HG02973 (cell line): ENCODE data around the gene BCDIN3D.
"Not testable (repeated sequence)": the region's sequence is repeated elsewhere in the genome, so short reads cannot be mapped to it uniquely, and the experiment has no call there.

Source experiments
- ATAC-seq: cut with Tn5 transposase; IDR thresholded peaks from one replicate; pipeline ENCODE4 v1.9.1; 2021; ENCODE audit warnings: moderate library complexity; ENCODE audit not compliant: unreplicated experiment

The BCDIN3D gene

GRCh38 chr12:49863946-49864797, 21.3 kb upstream of the BCDIN3D start:
- ATAC-seq: no peak

- not testable (repeated sequence) for ATAC-seq
Observed at GRCh38 chr12:49860921-49861320, 18.0 kb upstream of the BCDIN3D start.

GRCh38 chr12:49855890-49856289, 13.0 kb upstream of the BCDIN3D start:
- not testable (repeated sequence) for ATAC-seq

DNA sequence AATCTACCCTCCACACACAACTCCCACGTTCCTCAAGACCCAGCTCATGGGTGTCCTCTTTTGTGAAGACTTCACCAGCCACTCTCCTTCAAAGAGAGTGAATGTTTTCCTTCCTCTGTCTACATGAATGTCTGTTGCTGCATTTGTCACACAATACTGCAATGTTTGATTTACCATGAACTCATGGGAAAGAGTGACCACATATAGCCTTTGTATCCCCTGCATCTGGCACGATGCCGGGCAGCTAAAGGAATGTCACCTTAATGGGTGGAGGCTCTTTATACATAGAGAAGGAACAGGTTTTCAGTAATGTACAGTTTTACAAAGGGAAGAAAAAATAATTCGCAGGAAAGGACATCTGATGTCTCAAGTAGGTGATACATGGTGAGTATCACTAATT, 12.1 kb upstream of the BCDIN3D start:
- no peak for ATAC-seq

DNA sequence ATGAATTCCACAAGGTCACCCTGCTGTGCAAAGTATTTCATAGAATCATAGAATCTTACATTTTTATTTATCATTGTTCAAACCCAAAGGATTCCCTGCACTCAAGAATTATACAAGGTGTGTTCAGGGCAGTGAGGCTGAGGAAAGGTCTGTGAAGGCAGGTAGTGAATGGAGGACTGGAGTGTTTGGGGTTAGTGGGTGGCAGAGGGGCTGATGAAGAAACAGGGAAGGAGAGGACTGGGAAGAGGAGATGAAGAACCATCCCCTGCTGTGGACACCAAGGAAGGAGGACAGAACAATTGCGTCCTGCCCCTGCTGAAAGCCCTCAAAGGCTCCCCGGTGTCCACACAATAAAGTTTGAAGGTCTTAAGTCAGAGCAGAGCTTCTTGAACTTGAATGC, 10.8 kb upstream of the BCDIN3D start:
- ATAC-seq: no peak

DNA sequence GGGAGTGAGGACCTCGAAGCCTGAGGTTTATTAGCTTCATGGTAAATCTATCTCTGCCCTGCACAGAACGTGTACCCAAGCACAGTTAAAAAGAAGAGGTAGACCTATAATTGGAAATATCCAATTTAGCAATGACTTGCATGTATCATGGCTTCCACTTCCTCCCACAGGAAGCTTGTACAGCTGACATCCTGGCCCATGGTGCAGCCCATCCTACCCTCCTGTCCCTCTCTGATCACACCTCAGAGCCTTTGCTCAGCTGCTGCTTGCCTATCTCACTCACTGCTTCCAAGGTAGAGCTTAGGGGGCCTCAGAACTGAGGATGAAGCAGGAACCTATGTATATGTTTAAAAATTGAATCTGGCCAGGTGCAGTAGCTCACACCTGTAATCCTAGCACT, 4.3 kb upstream of the BCDIN3D start:
- no peak for ATAC-seq

DNA sequence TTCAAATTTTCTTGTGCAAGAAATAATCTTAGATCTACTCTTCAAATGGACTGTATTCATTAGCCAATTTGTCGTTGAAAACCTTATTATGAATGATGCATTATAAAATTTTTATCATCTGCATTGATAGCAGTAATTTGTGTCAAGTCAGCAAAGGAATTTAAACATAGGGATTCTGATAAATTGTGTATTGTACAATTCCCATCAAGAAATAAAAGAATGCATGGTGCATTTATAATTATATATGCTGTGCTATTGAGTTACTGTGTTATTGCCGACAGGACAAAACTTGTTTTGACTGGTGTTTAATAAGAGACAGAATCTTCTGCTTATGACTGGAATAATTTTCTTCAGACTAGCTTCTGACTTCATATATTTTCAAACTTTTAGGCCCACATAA, 3.1 kb upstream of the BCDIN3D start:
- ATAC-seq: no peak

DNA sequence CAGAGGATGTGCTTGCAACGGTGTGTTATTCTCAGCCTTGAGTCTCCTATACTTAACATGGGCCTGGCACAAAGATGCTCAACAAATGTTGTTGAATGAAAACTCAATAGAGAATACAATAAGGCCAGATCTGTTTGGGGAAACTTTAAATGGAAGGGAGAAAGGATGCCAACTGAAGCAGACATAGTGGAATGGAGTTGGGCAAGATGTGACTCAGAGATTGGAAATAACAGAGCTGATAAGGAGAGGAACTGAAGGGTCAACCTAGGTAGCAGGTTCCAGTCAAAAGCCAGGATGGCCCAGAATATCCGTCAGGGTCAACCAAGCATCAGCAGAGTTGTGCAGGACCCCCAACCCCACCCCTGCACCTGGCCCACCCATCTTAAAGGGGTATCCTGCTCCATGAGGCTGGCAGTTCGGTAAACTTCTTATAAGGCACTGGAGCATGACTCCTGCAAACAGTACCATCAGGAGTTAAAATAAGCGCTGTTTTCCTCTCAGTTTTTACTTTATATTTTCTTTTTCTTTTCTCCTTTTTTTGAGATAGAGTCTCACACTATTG, 1.1 kb upstream of the BCDIN3D start:
- no peak for ATAC-seq

GRCh38 chr12:49843411-49843810, 505 bp upstream of the BCDIN3D start:
- ATAC-seq: no peak

GRCh38 chr12:49838973-49839633, 3.8 kb downstream of the BCDIN3D start:
- no peak for ATAC-seq

- ATAC-seq: no peak
Observed at GRCh38 chr12:49832836-49833421, 10.0 kb downstream of the BCDIN3D start.

GRCh38 chr12:49831717-49832116, 11.2 kb downstream of the BCDIN3D start:
- no peak for ATAC-seq

DNA sequence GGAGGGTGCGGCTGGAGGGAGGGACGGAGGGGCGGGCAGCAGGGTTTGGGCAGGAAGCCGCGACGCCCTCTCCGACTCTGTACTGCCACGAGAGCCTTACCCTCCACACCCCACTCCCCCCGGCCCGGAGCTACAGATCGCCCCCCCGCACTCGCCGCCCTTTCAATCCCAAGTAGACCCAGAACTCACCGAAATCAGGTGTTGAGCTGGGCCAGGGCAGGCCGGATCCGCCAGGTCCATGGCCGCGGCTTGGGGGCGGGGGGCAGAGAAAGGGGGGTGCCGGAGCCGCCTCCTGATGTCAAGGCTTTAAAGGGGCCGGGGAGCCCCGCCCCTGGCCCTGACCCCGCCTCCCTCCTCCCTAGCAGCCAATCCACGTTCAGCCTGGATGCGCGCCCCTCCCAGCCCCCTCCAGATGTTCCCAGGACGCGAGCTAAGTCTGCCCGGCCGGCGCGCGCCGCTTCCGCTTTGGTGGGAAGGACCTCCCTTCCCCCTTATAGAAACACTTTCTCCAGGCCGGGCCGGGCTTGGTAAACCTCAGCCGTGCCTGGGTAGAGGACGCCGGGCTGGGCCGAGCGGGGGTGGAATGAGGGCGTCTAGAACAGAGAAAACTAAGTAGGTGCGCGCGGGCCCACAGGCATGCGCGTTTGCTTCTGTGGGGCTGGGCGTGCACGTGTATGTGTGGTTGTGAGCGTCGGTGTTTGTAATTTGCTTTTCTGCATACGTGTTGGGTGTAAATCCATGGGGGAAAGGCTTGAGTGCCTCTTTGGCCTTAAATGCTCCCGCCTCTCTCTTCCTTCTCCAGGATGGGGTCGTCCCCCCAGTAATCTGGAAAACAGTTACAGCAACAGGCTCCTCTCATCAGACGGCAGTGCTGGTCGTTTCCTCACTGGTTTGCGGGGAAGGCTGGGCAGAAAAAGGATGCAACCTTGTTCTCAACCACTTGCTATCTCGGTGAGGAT, 14.5 kb downstream of the BCDIN3D start, which contains the start of gene NCKAP5L:
TSS of gene NCKAP5L (minus strand) at position 281 of the 959 bp plus-strand sequence. CDS start 24,369 bp downstream, outside the sequence.
- ATAC-seq: peak; percentile 68

DNA sequence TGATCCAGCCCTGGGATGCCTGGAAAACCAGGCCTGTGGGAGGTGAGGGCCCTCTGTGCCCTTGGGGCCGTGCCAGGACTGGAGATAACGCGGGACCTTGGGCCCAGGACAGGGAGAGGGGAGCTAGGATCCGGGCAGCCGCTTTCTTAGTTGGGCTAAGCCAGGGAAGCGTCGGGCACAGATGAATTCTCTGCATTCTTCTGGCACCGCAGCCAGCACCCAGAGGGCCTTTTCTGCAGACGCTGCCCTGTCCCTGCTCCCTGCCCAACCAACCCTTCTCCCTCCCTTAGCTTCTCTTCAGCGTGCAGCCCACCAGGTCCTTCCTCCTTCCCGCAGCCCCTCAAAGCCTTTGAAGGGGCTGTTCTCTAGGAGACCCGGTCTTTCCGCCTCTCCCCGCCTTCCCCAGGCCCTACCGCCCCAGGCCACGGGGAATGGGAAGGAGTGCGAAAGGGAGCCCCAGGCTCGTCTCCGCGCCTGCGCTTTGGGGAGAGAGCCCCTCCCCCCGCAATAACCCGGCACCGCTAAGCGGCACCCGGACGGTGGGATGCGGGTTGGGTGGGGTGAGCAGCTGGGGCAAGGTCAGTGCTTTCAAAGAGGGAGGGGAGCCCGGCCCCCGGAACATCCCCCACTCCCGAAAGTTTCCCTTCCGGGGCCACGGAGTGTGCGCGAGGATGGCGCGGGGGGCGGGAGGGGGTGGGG, 15.4 kb downstream of the BCDIN3D start:
- no peak for ATAC-seq

- no peak for ATAC-seq
Observed at GRCh38 chr12:49827051-49827400, 15.9 kb downstream of the BCDIN3D start.

DNA sequence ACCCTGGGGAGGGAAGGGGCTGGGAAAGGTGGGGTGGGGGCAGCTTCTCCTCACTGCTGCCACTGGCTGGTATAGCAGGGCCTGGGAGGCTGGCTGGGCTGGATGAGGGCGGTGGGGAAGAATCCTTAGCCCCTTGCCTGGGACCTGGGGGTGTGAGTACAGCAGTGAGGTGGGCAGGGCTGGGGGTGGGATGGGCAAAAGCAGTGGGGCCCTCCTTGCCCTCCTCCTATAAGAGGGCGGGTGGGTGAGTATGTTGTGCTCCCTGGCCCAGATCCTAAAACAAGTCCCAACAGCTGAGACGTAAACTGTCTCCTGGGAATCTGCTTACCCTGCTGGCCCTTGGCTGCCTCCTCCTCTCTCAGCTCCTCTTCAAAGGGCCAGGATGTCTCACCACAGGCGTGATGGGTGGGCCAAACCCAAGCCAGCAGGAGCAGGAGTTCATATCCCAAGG, 16.9 kb downstream of the BCDIN3D start:
- no peak for ATAC-seq

GRCh38 chr12:49825360-49825970, 17.4 kb downstream of the BCDIN3D start:
- ATAC-seq: no peak

DNA sequence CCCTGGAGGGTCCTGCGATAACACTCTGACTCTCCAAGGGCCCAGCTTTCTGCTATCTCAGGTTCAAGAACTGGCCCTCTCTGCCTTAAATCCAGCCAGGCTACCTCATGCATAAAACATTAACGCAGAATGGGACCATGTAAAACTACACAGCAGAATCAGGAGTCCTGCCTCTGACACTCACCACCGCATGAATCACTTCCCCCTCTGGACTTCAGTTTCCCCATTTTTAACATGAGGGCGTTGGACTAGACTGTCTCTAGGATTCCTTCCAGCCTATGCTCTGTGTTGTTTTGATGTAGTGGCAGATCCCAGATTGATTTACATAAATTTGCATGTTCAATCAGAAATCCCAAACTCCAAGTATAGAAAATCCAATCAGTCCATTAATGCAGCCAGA, 18.0 kb downstream of the BCDIN3D start:
- ATAC-seq: no peak

DNA sequence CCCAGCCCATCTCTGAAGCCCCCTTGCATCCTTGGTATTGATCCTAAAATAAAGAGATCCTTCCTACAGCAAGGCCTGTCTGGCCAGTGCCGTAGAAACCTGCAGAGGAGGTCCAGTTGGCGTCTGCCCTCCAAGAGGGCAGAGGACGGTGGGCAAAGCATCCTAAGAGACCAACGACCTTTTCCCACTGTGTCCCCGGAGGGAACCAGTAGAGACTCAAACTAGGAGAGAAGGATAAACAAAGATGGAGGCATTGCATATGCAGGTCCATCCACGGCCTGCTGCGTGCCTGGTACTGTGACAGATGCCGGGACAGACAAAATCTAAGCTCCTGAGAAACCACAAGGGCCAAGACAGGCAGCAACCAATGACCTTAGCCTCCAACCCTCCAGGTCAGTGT, 18.5 kb downstream of the BCDIN3D start:
- ATAC-seq: no peak
